Ishikawa (cell line): ENCODE data around the gene DDRGK1.

Experiments used
- CEBPB ChIP-seq: IDR thresholded peaks from 2 replicates; pipeline ENCODE4 v1.6.1; 2012
- EGR1 ChIP-seq: IDR thresholded peaks from 2 replicates; pipeline ENCODE4 v1.6.1; 2012
- EP300 ChIP-seq: IDR thresholded peaks from 2 replicates; pipeline ENCODE4 v1.6.1; 2012; ENCODE audit warnings: borderline replicate concordance
- FOXM1 ChIP-seq: IDR thresholded peaks from 2 replicates; pipeline ENCODE4 v1.6.1; 2012; ENCODE audit warnings: low read depth, borderline replicate concordance
- NFIC ChIP-seq: IDR thresholded peaks from 2 replicates; pipeline ENCODE4 v1.6.1; 2012
- RAD21 ChIP-seq: IDR thresholded peaks from 2 replicates; pipeline ENCODE4 v1.6.1; 2012; ENCODE audit warnings: low read depth
- TAF1 ChIP-seq: IDR thresholded peaks from 2 replicates; pipeline ENCODE4 v1.6.1; 2012; ENCODE audit warnings: low read depth, mild to moderate bottlenecking
- TCF12 ChIP-seq: IDR thresholded peaks from 2 replicates; pipeline ENCODE4 v1.6.1; 2012; ENCODE audit warnings: low read depth
- TEAD4 ChIP-seq: IDR thresholded peaks from 2 replicates; pipeline ENCODE4 v1.6.1; 2012
- YY1 ChIP-seq: IDR thresholded peaks from 2 replicates; pipeline ENCODE4 v1.6.1; 2012; ENCODE audit warnings: low read depth
- ZBTB7A ChIP-seq: IDR thresholded peaks from 2 replicates; pipeline ENCODE4 v1.6.1; 2012; ENCODE audit warnings: low read depth
- TF ChIP-seq, protein P1 (sequence below): IDR thresholded peaks from 2 replicates; pipeline ENCODE4 v1.6.1; 2012; ENCODE audit warnings: low read depth, mild to moderate bottlenecking
- TF ChIP-seq, protein P2 (sequence below): IDR thresholded peaks from 2 replicates; pipeline ENCODE4 v1.6.1; 2012
- TF ChIP-seq, protein P3 (sequence below): IDR thresholded peaks from 2 replicates; pipeline ENCODE4 v1.6.1; 2012

DNA sequence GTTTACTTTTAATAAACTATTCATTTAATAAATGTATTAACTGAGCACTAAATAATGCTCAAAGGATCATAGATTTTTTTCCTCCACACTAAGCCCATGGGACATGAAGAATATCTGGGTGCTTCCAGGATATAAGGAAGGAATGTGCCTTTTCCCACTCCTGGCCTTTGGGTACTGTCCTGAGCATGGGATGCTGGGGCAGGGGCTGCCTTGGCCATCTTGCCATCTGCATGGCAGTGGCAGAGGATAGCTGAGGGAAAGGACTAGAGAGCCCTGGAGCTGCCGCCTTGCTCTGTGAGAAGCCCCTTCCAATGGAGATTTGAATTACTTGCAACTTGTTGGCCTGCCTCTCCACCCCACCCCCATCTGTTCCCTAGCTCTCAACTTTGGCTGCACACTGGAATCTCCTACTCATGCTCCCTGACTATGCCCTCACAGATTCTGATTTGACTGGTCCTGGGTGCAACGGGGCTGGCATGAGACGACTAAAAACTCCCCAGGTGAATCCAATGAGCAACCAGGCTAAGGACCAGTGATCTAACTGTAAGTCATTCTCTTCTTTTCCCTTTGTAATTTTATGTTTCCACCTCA is 15.6 kb downstream of the DDRGK1 start:
- TF ChIP-seq ZBTB7A (no peak), RAD21 (no peak), TCF12 (no peak), FOXM1 (no peak), EGR1 (no peak), CEBPB (no peak), EP300 (no peak), TEAD4 (no peak), TAF1 (no peak), YY1 (no peak), NFIC (no peak)
- TF ChIP-seq, protein P1, sequence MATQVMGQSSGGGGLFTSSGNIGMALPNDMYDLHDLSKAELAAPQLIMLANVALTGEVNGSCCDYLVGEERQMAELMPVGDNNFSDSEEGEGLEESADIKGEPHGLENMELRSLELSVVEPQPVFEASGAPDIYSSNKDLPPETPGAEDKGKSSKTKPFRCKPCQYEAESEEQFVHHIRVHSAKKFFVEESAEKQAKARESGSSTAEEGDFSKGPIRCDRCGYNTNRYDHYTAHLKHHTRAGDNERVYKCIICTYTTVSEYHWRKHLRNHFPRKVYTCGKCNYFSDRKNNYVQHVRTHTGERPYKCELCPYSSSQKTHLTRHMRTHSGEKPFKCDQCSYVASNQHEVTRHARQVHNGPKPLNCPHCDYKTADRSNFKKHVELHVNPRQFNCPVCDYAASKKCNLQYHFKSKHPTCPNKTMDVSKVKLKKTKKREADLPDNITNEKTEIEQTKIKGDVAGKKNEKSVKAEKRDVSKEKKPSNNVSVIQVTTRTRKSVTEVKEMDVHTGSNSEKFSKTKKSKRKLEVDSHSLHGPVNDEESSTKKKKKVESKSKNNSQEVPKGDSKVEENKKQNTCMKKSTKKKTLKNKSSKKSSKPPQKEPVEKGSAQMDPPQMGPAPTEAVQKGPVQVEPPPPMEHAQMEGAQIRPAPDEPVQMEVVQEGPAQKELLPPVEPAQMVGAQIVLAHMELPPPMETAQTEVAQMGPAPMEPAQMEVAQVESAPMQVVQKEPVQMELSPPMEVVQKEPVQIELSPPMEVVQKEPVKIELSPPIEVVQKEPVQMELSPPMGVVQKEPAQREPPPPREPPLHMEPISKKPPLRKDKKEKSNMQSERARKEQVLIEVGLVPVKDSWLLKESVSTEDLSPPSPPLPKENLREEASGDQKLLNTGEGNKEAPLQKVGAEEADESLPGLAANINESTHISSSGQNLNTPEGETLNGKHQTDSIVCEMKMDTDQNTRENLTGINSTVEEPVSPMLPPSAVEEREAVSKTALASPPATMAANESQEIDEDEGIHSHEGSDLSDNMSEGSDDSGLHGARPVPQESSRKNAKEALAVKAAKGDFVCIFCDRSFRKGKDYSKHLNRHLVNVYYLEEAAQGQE = no peak
- TF ChIP-seq, protein P2, sequence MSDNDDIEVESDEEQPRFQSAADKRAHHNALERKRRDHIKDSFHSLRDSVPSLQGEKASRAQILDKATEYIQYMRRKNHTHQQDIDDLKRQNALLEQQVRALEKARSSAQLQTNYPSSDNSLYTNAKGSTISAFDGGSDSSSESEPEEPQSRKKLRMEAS = no peak
- TF ChIP-seq, protein P3, sequence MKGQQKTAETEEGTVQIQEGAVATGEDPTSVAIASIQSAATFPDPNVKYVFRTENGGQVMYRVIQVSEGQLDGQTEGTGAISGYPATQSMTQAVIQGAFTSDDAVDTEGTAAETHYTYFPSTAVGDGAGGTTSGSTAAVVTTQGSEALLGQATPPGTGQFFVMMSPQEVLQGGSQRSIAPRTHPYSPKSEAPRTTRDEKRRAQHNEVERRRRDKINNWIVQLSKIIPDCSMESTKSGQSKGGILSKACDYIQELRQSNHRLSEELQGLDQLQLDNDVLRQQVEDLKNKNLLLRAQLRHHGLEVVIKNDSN = no peak
